GM15510 (cell line): ENCODE results near the gene RPN2.

ENCODE experiments used
- POLR2A ChIP-seq: IDR thresholded peaks from 3 replicates; pipeline ENCODE4 v1.6.1; 2011; ENCODE audit warnings: borderline replicate concordance; ENCODE audit not compliant: insufficient read length; ENCODE audit errors: extremely low read depth

RPN2 gene

GRCh38 chr20:37238935-37239451, 59.9 kb downstream of the RPN2 start:
- no peak for TF ChIP-seq POLR2A

DNA sequence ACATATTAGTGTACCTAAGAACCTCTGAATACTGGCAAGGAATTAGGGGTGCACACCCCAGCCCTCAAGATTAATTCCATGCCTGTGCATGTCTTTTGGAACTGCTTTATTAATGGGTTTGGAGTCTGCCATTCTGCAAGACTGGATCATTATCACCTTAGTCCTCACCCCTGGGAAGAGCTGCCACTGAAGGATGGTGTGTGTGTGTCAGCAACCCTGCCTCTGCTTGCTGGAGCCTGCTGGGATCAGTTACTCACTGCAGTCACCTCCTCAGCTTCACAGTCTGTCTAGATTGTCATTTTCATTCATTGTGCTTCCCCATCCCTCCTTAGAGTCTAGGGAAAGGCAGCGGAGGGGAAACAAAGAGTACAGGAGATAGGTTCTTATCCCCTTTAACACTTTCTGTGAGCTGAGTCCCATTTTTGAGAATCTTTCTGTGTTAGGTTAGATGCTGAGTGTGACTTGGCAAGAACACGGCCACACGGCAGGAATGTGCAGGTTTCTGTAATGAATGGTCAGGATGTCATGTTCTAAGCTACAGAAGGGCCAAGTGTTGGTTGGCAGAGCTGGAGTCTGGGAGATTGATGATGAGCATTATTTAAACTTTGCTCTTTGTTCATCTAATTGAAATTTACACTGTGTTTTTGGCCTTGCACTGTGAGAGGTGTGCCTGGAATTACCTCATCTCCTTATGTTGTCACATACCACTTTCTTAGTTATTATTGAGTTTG, 61.4 kb downstream of the RPN2 start:
- no peak for TF ChIP-seq POLR2A

GRCh38 chr20:37242503-37242902, 63.4 kb downstream of the RPN2 start:
- no peak for TF ChIP-seq POLR2A

DNA sequence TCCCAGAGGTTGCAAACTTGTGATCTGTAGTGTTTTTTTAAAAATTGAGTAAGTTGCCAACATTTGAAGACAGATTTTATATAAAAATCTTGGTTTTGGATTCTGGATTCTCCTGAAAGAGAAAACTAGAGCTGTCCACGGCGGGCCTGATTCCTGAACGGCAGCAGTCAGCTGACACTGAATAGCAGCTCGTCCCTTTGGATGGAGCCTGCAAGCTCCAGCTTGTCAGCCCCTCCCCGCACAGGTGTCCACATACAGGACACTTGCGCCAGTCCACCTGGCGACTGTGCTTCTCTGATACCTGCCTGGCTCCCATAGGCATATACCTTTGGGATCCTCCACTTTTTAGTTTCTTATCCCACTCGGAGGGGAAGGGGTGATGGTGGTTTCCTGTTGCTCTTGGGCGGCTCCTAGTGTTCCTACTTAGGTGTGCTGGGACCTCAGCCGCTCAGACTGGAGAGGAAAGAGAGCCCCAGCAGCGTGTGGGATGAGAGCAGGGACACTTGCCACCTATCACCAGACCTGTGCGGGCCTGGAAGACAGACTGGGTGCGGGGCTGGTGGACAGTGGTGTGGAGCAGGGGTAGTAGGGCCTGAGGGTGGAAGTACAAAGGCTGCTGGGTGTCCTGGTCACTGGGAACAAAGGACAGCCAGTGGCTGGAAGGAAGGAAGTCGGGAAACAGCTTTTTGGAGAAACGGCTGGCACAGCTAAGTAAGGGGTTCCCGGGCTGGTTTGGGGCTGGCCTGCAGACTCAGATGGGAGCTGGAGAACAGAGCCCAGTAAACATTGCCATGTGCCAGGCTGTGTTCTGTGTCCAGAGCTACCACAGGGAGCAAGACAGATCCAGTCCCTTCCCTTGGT, 64.2 kb downstream of the RPN2 start:
- TF ChIP-seq POLR2A = no peak

DNA sequence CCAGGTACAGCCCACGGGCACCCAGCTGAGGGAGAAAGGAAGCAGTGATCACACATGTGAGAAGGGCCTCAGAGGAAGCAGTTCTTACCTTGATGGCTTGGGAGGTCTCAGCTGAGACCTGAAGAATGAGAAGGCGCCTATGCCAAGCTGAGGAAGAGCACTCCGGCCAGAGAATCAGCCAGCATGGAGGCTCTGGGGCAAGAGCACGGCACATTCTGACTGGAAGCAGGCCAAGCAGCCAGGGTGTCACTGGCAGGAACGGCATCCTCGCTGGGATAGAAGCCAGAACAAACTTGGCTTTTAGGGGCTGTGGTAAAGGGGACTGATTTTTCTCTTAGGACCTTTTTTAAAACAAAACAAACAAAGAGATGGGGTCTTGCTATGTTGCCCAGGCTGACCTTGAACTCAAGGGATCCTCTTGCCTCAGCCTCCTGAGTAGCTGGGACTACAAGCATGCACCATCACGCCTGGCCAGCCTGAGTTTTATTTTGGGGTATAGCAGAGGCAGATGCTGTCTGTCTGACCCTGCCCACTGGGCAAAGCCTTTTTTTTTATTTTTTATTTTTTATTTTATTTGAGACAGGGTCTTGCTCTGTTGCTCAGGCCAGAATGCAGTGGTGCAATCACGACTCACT, 64.9 kb downstream of the RPN2 start:
- no peak for TF ChIP-seq POLR2A

GRCh38 chr20:37244572-37244957, 65.4 kb downstream of the RPN2 start:
- no peak for TF ChIP-seq POLR2A

DNA sequence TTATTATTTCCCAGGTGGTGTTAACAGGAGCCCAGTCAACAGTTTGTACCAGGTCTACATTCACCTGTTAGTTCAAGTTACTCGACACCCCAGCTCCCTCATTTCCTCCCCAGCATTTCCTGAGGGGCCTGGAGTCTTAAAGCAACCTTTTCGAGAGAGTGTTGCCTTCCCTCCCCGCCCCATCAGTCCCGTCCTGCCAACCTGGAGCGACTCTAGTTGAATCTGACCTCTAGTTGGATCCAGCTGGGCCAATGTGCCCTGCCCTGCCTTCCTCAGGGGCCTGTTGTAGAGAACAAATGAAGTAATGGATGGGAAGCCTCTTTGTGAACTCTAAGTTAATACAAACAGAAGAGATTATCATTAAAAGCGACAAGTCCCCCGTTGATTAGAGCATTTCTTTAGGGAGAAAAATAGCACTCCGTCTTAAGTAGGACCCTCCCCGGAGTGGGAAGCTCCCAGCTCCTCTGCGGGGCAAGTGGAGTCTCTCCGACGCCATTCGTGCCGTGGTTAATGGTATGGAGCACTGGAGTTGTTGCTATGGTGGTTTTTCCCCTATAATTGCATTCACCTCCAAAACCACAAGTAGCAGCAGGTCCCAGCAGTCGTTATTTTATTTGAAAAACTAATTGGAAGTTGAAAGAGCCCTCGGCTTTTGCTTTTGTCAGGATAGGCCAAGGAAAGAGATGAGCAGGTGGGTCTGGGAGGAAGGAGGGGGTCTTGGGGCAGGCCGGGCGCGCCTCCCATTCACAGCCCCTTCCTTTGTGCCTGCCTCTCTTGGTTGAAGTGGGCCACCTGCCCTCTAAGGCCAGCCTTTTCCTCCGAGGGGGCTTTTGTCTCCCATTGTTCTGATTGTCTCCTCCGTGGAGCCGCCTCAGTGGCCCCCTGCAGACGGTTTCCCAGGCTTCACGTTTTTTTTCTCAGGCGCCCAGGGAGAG, 66.4 kb downstream of the RPN2 start:
- TF ChIP-seq POLR2A = no peak

DNA sequence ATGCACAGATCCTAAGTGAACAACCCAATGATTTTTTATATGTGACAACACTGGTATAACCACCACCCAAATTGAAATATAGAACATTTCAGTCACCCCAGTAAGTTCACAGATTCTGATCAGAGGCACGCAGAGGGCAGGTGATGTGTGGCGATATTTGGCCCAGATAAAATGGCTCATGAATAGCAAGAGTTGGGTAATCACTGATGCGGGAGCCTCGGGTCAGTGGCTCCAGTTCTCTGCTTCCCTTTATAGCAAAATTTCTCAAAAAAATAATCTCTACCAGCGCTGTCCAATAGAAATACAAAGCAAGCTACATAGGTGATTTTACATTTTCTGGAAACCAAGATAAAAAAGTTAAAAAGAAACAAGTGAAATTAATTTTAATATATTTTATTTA, 67.6 kb downstream of the RPN2 start:
- no peak for TF ChIP-seq POLR2A

DNA sequence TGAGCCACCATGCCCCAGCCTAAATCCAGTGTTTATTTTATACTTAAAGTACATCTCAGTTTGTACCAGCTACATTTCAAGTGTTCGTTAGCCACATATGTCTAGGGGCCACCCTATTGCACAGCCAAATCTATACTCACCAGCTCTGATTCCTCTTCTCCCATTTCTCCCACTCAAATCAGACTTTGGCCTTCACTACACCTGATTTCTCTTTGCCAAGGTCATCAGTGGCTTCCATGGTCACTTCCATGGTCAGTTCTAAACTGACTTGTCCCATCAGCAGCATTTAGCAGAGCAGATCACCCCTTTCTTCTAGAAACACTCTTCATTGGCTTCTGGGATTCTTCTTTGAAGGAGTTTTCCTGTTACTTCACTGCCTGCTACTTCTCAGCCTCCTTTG, 68.4 kb downstream of the RPN2 start:
- TF ChIP-seq POLR2A = no peak

DNA sequence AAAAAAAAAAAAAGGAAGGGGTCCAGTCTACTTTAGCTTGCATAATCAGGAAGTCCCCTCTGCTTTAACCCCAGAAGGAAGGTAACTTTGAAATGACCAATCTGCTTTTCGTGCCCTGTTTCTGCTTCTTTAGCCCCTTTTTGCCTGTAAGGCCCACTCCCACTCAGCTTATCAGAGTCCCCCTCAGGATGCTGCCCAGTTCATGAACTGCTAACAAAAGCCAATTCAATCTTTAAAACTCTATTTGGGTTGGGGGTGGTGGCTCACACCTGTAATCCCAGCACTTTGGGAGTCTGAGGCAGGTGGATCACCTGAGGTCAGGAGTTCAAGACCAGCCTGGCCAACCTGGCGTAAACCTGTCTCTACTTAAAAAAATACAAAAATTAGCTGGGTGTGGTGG, 70.2 kb downstream of the RPN2 start:
- no peak for TF ChIP-seq POLR2A

DNA sequence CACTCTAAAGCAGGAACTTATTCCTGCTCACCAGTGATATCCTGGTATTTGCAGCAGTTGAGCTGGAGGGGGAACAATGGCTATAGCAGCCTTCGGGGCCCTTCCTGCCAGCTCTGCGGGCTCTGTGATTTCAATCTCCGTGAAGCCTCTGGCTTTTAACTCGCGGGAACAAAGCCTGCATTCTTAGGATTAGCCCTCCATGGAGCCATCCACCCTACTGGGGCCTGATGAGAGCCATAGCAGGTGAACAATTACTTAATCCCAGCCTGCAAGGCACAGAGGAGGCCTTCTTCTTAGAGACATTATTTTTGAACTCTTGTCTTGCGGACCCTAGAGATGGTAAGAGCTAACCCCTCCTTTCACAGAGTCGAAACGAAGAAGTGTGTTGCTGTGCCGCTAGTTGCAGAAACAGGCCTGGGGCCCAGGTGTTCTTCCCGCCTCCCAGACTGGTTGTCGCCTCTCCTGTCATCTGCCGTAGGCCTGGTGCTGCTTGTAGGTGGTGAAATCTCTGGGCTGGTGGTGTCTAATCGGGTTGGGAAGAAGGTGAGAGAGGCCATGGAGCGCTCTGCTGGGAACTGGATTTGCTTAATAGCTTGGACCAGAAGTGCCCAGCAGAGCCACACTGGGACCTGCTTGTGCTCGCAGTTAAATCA, 72.8 kb downstream of the RPN2 start:
- no peak for TF ChIP-seq POLR2A

GRCh38 chr20:37253087-37253486, 74.0 kb downstream of the RPN2 start:
- TF ChIP-seq POLR2A = no peak

DNA sequence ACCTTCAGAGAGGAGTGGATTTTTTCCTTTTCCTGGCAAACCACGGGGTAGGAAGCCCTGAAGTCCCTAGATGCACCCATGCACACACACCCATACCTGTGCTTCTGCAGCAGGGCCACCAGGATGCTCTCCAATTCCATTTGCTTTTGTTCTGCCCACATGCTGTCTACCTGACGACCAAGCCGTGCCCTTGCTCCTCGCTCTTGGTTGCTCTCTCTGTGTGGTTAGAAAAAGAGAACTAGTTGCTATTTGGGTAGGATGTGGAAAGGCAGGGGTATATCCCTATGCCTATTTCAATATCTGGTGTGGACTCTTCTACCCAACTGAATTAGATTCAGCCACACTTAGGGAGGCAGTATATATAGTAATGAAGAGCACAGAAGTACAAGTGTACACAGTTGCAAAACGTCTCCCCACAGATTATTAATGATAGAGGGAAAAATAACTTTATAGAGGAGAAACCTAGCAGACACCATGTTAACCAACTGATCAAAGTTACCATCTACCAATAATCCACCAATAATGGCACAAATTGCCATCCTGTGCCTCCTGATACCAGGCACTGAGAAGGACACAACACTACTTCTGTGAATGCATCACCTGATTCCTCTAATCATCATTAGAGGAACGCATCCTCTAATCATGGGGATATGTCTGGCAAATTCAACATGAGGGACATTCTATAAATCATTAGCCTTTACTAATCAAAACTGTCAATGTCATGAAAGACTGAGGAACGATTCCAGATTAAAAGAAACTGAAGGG, 75.2 kb downstream of the RPN2 start:
- TF ChIP-seq POLR2A = no peak
